Skeletal muscle tissue (tissue), 4 donors: ENCODE measurements around the gene NHLRC4. TPM values are rescaled to one million over a fixed set of nuclear protein-coding genes. Genes with fewer than 3 reads are reported as not detected.

Source experiments
- H3K27ac ChIP-seq: one replicate; pipeline ENCODE4 v1.7.0; 2013; ENCODE audit warnings: mild to moderate bottlenecking, low read depth, low read length, inconsistent platforms
- H3K27me3 ChIP-seq, 3 donors: one replicate each; pipeline ENCODE4 v1.7.0; 2013; ENCODE audit warnings: low read length in 3 of 3; ENCODE audit not compliant: control insufficient read depth in 3 of 3, insufficient read depth in 3 of 3
- H3K36me3 ChIP-seq, 3 donors: one replicate each; pipeline ENCODE4 v1.7.0; 2013; ENCODE audit warnings: low read length in 3 of 3; ENCODE audit not compliant: control insufficient read depth in 3 of 3, insufficient read depth in 3 of 3
- H3K4me1 ChIP-seq, 3 donors: one replicate each; pipeline ENCODE4 v1.7.0; 2013; ENCODE audit warnings: low read length in 3 of 3, mild to moderate bottlenecking in 3 of 3; ENCODE audit not compliant: control insufficient read depth in 3 of 3, insufficient read depth in 3 of 3
- H3K4me3 ChIP-seq, 3 donors: one replicate each; pipeline ENCODE4 v1.7.0; 2013; ENCODE audit warnings: low read length in 3 of 3
- H3K9ac ChIP-seq, 3 donors: one replicate each; pipeline ENCODE4 v1.7.0; 2013; ENCODE audit warnings: low read length in 3 of 3, mild to moderate bottlenecking in 3 of 3, moderate library complexity in 2 of 3, low read depth in 1 of 3
- H3K9me3 ChIP-seq, 3 donors: one replicate each; pipeline ENCODE4 v1.7.0; 2013; ENCODE audit warnings: low read length in 3 of 3; ENCODE audit not compliant: control insufficient read depth in 3 of 3
- total RNA-seq: library from RNA; depleted of rRNA; stranded (reverse); fragments of >200 nt; gene quantifications from one replicate; pipeline ENCODE4 v1.2.3, GENCODE V29; 2014
- donor health status: Osteomylitis.

NHLRC4 gene
- total RNA-seq, 1 donor from 2014 or later = 1.6 TPM

DNA sequence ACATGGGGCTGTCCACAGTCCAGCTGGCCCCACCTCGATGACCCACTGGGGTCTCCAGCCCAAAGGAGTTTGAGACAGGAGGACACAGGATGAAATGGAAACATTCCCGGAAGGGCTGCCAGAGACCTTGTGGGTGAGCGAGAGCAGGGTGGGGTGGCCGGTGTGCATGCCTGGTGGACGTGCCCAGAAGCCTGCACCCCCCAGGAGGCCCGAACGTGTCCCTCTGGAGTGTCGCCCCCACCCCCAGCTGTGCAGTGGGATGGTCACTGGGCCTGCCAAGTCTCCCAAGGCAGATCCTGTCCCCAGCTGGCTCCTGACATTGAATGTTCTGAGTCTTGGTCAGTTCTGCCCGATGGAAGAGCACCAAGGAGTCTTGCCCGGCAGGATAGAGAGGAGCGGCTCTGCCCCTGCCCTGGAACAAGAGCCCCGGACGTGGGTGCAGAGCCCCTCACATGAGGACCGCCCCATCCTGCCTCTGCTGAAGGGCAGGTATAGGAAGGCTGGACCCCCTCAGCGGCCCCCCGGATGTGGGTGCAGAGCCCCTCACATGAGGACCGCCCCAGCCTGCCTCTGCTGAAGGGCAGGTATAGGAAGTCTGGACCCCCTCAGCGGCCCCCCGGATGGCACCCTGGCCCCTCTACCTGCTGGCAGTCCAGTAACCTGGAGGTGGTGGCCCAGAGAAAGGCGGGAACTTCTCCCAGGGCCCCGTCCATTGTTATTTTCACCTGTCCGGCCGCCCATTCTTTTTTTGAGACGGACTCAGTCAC, 42.3 kb upstream of the NHLRC4 start:
- peaks cover 18 to 19% (median 18%) of the 10 kb centered on the region in 3 donors for H3K36me3 ChIP-seq
- H3K9ac ChIP-seq = peak overlapping the region in 1 of 3 donors; percentile 16
- H3K27ac ChIP-seq = no peak overlapping the region
- peaks cover 31 to 44% (median 35%) of the 10 kb centered on the region in 3 donors for H3K4me1 ChIP-seq
- H3K9me3 ChIP-seq = no peaks in the 10 kb centered on the region
- H3K4me3 ChIP-seq = no peak overlapping the region
- H3K27me3 ChIP-seq = no peaks in the 10 kb centered on the region

DNA sequence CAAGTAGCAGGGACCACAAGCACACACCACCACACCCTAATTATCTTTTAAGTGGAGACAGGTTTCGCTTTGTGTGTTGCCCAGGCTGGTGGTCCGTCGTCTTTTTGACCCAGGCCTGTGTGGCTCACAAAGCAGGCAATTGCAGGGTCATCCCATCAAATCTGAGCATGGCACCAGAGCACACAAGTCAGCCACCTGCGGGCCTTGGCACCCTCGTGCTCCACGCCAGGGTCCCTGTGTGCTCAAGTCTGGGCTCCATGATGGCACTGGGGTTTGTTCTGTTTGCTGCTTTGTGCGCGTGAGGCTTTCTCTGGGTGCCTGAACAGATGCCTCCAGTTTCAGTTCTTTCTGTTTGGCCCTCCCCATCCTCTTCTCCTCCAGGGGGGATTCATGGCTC, 41.7 kb upstream of the NHLRC4 start:
- no peaks in the 10 kb centered on the region for H3K9me3 ChIP-seq
- peaks cover 37 to 51% (median 41%) of the 10 kb centered on the region in 3 donors for H3K4me1 ChIP-seq
- no peak overlapping the region for H3K27ac ChIP-seq
- H3K27me3 ChIP-seq = no peaks in the 10 kb centered on the region
- H3K36me3 ChIP-seq = peaks cover 12 to 17% (median 15%) of the 10 kb centered on the region in 3 donors
- no peak overlapping the region for H3K4me3 ChIP-seq
- peak overlapping the region in 2 of 3 donors; percentile 93 to 96 for H3K9ac ChIP-seq

GRCh38 chr16:525520-526180, 41.2 kb upstream of the NHLRC4 start:
- H3K27me3 ChIP-seq = no peaks in the 10 kb centered on the region
- peak overlapping the region; percentile 86 to 96 (median 93) for H3K9ac ChIP-seq
- no peak overlapping the region for H3K27ac ChIP-seq
- H3K36me3 ChIP-seq = peaks cover 7 to 12% (median 10%) of the 10 kb centered on the region in 3 donors
- H3K4me1 ChIP-seq = peaks cover 38 to 55% (median 44%) of the 10 kb centered on the region in 3 donors
- H3K4me3 ChIP-seq = peak overlapping the region; percentile 79 to 87 (median 86)
- no peaks in the 10 kb centered on the region for H3K9me3 ChIP-seq

GRCh38 chr16:526181-527014, 40.4 kb upstream of the NHLRC4 start:
- no peaks in the 10 kb centered on the region for H3K9me3 ChIP-seq
- peak overlapping the region; percentile 90 for H3K27ac ChIP-seq
- H3K9ac ChIP-seq = peak overlapping the region; percentile 86 to 96 (median 93)
- H3K4me3 ChIP-seq = peak overlapping the region; percentile 79 to 87 (median 86)
- peaks cover 38 to 55% (median 44%) of the 10 kb centered on the region in 3 donors for H3K4me1 ChIP-seq
- peaks cover 0 to 4% (median 4%) of the 10 kb centered on the region in 3 donors for H3K36me3 ChIP-seq
- H3K27me3 ChIP-seq = no peaks in the 10 kb centered on the region

- Histone ChIP-seq H3K36me3 (peaks cover 0 to 4% (median 4%) of the 10 kb centered on the region in 3 donors), H3K4me1 (peaks cover 38 to 55% (median 49%) of the 10 kb centered on the region in 3 donors), H3K27me3 (no peaks in the 10 kb centered on the region), H3K4me3 (peak within 1 kb of the TSS; percentile 79 to 87 (median 86)), H3K9ac (peak within 1 kb of the TSS; percentile 86 to 96 (median 93)), H3K27ac (peak within 1 kb of the TSS; percentile 90), H3K9me3 (no peaks in the 10 kb centered on the region)
These were observed 39.5 kb upstream of the NHLRC4 start, which contains the start of gene CAPN15 for GRCh38 chr16:527015-527903. TSS of gene CAPN15 (plus strand) at chr16:527712. CDS start at chr16:546839, 19,127 bp downstream.

DNA sequence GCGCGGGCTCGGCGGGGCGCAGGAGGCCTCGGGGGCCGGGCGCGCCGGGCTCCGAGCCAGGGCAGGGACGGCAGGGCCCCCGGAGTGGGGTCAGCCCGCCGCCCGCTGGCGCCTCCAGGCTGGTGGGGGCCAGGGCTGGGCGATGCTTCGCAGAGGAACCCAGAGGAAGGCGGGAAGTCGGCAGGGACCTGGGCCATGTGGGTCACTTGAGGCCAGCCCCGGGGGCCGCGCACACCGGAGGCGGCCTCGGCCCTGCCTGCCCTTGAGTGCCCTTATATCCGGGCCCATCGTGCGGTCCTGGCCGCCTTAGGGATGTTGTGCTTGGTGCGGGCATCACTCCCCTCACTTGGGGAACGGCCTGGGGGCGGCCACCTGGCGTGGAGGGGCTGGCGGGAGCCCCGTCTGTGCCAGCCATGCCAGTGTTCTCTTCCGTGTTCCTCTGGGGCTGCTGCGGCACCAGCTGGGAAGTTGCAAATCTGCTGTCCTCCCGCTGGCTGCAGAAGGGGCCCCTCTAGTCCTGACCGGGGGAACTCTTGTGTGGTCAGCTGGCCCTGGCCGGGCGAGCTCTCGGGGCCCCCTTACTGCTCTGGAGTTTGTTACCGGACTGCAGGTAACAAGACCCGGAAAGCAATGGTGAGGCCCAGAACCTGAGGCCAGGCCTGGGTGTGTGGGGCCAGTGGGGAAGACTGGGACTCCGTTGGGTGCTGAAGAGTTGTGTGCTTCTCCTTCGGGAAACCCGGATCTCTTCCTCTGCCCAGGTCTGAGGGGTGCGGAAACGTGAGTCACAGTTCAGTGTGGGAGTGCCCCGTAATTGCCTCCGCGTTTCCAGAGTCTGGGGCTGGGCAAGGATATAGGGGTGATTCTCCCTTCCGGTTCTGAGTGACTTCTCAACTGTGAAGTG, 38.4 kb upstream of the NHLRC4 start:
- Histone ChIP-seq H3K27ac (peak overlapping the region; percentile 66), H3K4me1 (peaks cover 41 to 58% (median 52%) of the 10 kb centered on the region in 3 donors), H3K36me3 (peaks cover 0 to 4% (median 4%) of the 10 kb centered on the region in 3 donors)

DNA sequence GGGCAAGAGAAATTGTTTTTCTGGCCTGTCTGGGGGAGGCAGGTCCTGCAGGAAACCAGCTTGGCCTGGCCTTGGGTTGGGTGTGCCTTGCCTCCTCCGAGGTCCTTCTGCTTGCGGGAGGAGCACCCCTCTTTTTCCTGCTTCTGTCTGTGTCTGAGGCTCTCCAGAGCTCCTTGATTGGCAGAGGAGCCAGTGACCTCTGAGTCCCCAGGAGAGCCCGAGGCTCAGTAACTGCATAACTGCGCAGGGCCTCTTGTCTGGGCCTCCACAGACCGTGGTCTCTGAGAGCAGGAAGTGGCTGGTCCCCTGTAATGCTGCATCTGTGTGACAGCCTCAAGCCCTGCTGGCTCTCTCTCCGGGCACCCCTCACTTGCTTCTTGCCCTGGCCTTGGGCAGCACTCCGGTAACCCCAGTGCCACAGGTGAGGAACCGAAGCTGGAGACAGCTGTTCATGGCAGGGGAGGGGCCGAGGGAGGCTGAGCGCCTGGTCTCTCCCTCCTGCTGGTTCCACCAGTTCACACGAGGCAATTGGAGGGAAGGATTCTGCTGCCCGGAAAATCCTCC, 37.7 kb upstream of the NHLRC4 start:
- Histone ChIP-seq H3K27ac (peak overlapping the region; percentile 66), H3K4me1 (peaks cover 48 to 63% (median 57%) of the 10 kb centered on the region in 3 donors), H3K9me3 (no peaks in the 10 kb centered on the region), H3K4me3 (peak overlapping the region; percentile 59 to 84 (median 83)), H3K36me3 (peaks cover 0 to 4% (median 4%) of the 10 kb centered on the region in 3 donors), H3K27me3 (no peaks in the 10 kb centered on the region), H3K9ac (peak overlapping the region; percentile 70 to 84 (median 81))

More for the DNA sequence above, 38.4 kb upstream of the NHLRC4 start:
- Histone ChIP-seq H3K27me3 (no peaks in the 10 kb centered on the region), H3K9me3 (no peaks in the 10 kb centered on the region), H3K4me3 (peak overlapping the region; percentile 59 to 84 (median 83)), H3K9ac (peak overlapping the region; percentile 70 to 84 (median 81))
